Smooth muscle cell (in vitro differentiated cells): ENCODE results near the gene ZNF839. TPM values are rescaled to one million over a fixed set of nuclear protein-coding genes. Genes with fewer than 3 reads are reported as not detected.

Source experiments
- DNase-seq: peaks from one replicate; lab custom pipeline; 2025; ENCODE audit not compliant: unreplicated experiment; lab: John Stamatoyannopoulos, UW
- H2AFZ ChIP-seq: fragments of 200-600 bp; sonication (generic); 2 replicates; pipeline ENCODE4 v1.6.0; 2016; ENCODE audit warnings: antibody characterized with exemption, low read depth, mild to moderate bottlenecking
- H3F3A ChIP-seq: fragments of 200-600 bp; sonication (generic); 2 replicates; pipeline ENCODE4 v1.6.0; 2017; ENCODE audit warnings: antibody characterized with exemption, low read depth
- H3K27ac ChIP-seq: fragments of 200-600 bp; sonication (generic); 2 replicates; pipeline ENCODE4 v1.5.1; 2016; ENCODE audit warnings: low read depth, mild to moderate bottlenecking
- H3K27me3 ChIP-seq: fragments of 200-600 bp; sonication (generic); 2 replicates; pipeline ENCODE4 v1.6.1; 2016; ENCODE audit warnings: low read depth, mild to moderate bottlenecking
- H3K36me3 ChIP-seq: fragments of 200-600 bp; sonication (generic); 2 replicates; pipeline ENCODE4 v1.5.1; 2016; ENCODE audit warnings: low read depth
- H3K4me1 ChIP-seq: fragments of 200-600 bp; sonication (generic); 2 replicates; pipeline ENCODE4 v1.5.1; 2016; ENCODE audit warnings: low read depth
- H3K4me2 ChIP-seq: fragments of 200-600 bp; sonication (generic); 2 replicates; pipeline ENCODE4 v1.6.0; 2016; ENCODE audit warnings: mild to moderate bottlenecking
- H3K4me3 ChIP-seq: fragments of 200-600 bp; sonication (generic); 2 replicates; pipeline ENCODE4 v1.5.1; 2016; ENCODE audit warnings: mild to moderate bottlenecking
- H3K79me2 ChIP-seq: fragments of 200-600 bp; sonication (generic); 2 replicates; pipeline ENCODE4 v1.6.0; 2016; ENCODE audit warnings: low read depth, mild to moderate bottlenecking
- H3K9ac ChIP-seq: fragments of 200-600 bp; sonication (generic); 2 replicates; pipeline ENCODE4 v1.6.0; 2016; ENCODE audit warnings: low read depth
- H3K9me3 ChIP-seq: fragments of 200-600 bp; sonication (generic); replicated peaks from 2 replicates; pipeline ENCODE4 v1.5.1; 2016; ENCODE audit warnings: low read depth
- H4K20me1 ChIP-seq: fragments of 200-600 bp; sonication (generic); 2 replicates; pipeline ENCODE4 v1.6.0; 2016; ENCODE audit warnings: low read depth
- WGBS: methylation state at CpG from one replicate; pipeline ENCODE4 v1.1.7; 2016; ENCODE audit warnings: low lambda C conversion rate; 5-methylcytosine and 5-hydroxymethylcytosine counted together
- polyA plus RNA-seq: library from polyadenylated mRNA; unstranded; fragments of >200 nt; fragmentation: Nextera tagmentation; extraction: Ambion mirVana; gene quantifications from 2 replicates; pipeline ENCODE4 v1.2.1, GENCODE V29; 2016
- total RNA-seq: library from RNA; depleted of rRNA; stranded (reverse); fragments of >200 nt; gene quantifications from 2 replicates; pipeline ENCODE4 v1.2.3, GENCODE V29; 2014
- TF ChIP-seq, protein P1 (sequence below): fragments of 200-600 bp; sonication (generic); IDR thresholded peaks from 2 replicates; pipeline ENCODE4 v1.5.1; 2017; ENCODE audit warnings: borderline replicate concordance, mild to moderate bottlenecking, antibody characterized with exemption; ENCODE audit not compliant: insufficient read depth, poor library complexity, severe bottlenecking

The ZNF839 gene
- total and polyA plus RNA-seq, 2 experiments from 2014 or later = 4.0 to 13.1 TPM

DNA sequence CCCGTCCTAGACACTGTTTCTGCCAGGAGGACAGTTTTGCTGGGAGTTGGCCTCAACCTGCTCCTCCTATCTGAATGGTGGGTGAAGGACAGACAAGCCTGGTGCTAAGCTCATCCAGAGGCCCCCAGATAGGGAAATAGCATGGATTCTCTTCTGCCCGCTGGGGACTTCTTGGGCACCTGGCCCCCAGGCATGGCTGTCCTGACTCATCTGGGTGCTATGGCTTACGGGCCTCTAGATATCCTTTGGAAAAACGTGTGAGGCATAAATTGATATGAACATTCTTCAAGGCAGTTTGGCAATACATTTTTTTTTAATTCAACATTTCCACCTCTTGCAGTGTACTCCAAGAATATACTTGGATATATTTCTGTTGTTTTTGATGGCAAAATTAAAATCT is 51.8 kb downstream of the ZNF839 start:
- H3K4me1 ChIP-seq = no peaks in the 10 kb centered on the region
- no peak for DNase-seq
- H3K9ac ChIP-seq = no peak overlapping the region
- no peak overlapping the region for H2AFZ ChIP-seq
- peaks cover 40% of the 10 kb centered on the region for H3K79me2 ChIP-seq
- H3K4me2 ChIP-seq = no peak overlapping the region
- H4K20me1 ChIP-seq = peaks cover 84% of the 10 kb centered on the region
- 87% methylated on average over 4 of the region's 4 CpGs for WGBS
- H3K27me3 ChIP-seq = no peaks in the 10 kb centered on the region
- H3K36me3 ChIP-seq = no peaks in the 10 kb centered on the region
- H3F3A ChIP-seq = no peaks in the 10 kb centered on the region
- H3K9me3 ChIP-seq = no peaks in the 10 kb centered on the region
- TF ChIP-seq, protein P1, sequence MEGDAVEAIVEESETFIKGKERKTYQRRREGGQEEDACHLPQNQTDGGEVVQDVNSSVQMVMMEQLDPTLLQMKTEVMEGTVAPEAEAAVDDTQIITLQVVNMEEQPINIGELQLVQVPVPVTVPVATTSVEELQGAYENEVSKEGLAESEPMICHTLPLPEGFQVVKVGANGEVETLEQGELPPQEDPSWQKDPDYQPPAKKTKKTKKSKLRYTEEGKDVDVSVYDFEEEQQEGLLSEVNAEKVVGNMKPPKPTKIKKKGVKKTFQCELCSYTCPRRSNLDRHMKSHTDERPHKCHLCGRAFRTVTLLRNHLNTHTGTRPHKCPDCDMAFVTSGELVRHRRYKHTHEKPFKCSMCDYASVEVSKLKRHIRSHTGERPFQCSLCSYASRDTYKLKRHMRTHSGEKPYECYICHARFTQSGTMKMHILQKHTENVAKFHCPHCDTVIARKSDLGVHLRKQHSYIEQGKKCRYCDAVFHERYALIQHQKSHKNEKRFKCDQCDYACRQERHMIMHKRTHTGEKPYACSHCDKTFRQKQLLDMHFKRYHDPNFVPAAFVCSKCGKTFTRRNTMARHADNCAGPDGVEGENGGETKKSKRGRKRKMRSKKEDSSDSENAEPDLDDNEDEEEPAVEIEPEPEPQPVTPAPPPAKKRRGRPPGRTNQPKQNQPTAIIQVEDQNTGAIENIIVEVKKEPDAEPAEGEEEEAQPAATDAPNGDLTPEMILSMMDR = no peak
- no peak overlapping the region for H3K27ac ChIP-seq
- H3K4me3 ChIP-seq = no peak overlapping the region

DNA sequence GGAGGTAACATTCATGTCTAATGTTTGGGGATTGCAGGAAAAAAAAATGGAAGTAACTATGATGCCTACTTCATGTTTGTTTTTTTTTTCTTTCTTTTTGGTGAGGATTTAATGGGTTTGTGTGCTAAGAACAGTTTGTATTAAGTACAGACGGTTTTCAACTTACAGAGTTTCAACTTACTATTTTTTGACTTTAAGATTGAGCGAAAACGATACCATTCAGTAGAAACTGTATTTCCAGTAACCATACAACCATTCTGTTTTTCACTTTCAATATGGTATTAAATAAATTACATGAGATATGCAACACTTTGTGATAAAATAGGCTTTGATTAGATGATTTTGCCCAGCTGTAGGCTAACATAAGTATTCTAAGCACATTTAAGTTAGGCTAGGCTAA is 53.6 kb downstream of the ZNF839 start:
- H3K36me3 ChIP-seq = peaks cover 5% of the 10 kb centered on the region
- peaks cover 25% of the 10 kb centered on the region for H3K79me2 ChIP-seq
- TF ChIP-seq, protein P1 = no peak
- no peaks in the 10 kb centered on the region for H3K4me1 ChIP-seq
- H3F3A ChIP-seq = no peaks in the 10 kb centered on the region
- no peak overlapping the region for H3K4me3 ChIP-seq
- DNase-seq = no peak
- H3K9ac ChIP-seq = no peak overlapping the region
- H4K20me1 ChIP-seq = peaks cover 72% of the 10 kb centered on the region
- whole genome bisulfite sequencing = 97% methylated on average over 3 of the region's 3 CpGs
- H3K9me3 ChIP-seq = no peaks in the 10 kb centered on the region
- no peaks in the 10 kb centered on the region for H3K27me3 ChIP-seq
- no peak overlapping the region for H3K27ac ChIP-seq
- H2AFZ ChIP-seq = no peak overlapping the region
- H3K4me2 ChIP-seq = no peak overlapping the region

DNA sequence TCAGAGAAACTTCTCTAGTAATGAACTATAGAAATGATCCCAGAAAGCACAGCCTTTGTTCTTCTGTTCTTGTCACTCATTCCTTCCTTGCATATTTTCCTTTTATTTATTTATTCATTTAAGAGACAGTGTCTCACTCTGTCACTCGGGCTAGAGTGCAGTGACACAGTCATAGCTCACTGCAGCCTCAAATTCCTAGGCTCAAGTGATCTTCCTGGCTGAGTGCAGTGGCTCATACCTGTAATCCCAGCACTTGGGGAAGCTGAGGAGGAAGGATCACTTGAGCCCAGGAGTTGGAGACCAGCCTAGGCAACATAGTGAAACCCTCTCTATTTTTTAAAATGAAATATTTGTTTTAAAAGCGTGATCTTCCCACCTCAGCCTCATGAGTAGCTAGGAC is 54.7 kb downstream of the ZNF839 start:
- no peak overlapping the region for H3K4me3 ChIP-seq
- peaks cover 60% of the 10 kb centered on the region for H4K20me1 ChIP-seq
- no peaks in the 10 kb centered on the region for H3F3A ChIP-seq
- H3K27ac ChIP-seq = no peak overlapping the region
- no peak for DNase-seq
- TF ChIP-seq, protein P1 = no peak
- peaks cover 16% of the 10 kb centered on the region for H3K79me2 ChIP-seq
- peaks cover 5% of the 10 kb centered on the region for H3K36me3 ChIP-seq
- H3K4me2 ChIP-seq = no peak overlapping the region
- WGBS = 91% methylated on average over 2 of the region's 2 CpGs
- H3K9me3 ChIP-seq = no peaks in the 10 kb centered on the region
- H3K4me1 ChIP-seq = no peaks in the 10 kb centered on the region
- H3K9ac ChIP-seq = no peak overlapping the region
- H3K27me3 ChIP-seq = no peaks in the 10 kb centered on the region
- H2AFZ ChIP-seq = no peak overlapping the region

DNA sequence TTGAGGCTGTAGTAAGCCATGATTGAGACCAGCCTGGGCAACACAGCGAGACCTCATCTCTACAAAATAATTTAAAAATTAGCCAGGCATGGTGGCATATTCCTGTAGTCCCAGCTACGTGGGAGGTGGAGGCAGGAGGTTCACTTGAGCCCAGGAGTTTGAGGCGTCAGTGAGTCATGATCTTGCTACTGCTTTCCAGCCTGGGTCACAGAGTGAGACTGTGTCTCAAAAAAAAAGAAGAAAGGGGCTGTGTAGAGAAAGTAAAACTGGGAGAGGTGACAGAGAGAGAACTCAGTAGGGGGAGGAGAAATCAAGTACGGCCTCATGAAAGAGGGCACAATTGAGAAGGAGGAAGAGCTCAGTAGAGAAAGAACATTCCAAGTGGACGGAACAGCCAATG is 55.6 kb downstream of the ZNF839 start:
- Histone ChIP-seq H3K9ac (no peak overlapping the region), H3K36me3 (peaks cover 5% of the 10 kb centered on the region), H3K4me3 (no peak overlapping the region), H3K27ac (no peak overlapping the region), H3K9me3 (no peaks in the 10 kb centered on the region), H2AFZ (no peak overlapping the region), H3K27me3 (no peaks in the 10 kb centered on the region), H3K79me2 (peaks cover 7% of the 10 kb centered on the region), H3K4me1 (no peaks in the 10 kb centered on the region), H3K4me2 (no peak overlapping the region), H3F3A (no peaks in the 10 kb centered on the region), H4K20me1 (peaks cover 52% of the 10 kb centered on the region)
- TF ChIP-seq, protein P1 = no peak
- no peak for DNase-seq
- WGBS = 91% methylated on average over 5 of the region's 5 CpGs
